ENCODE measurements around the gene HPSE2.
"Not testable (repeated sequence)": the region's sequence is repeated elsewhere in the genome, so short reads cannot be mapped to it uniquely, and the experiment has no call there.

Gene HPSE2

DNA sequence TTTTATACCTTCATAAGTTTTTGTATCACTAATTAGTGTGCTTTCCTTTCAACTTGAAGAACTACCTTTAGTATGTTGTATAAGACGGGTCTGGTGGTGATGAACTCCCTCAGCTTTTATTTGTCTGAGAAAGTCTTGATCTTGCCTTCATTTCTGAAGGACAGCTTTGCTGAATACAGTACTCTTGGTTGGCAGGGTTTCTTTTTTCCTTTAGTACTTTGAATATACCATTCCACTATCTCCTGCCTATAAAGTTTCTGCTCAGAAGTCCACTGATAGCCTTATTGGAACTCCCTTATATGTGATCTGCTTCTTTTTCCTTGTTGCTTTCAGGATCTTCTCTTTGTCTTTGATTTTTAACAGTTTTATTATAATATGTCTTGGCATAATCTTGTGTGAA is 230.9 kb downstream of the HPSE2 start:
- H3K27ac ChIP-seq: no peak overlapping the region
- TF ChIP-seq, protein P1, sequence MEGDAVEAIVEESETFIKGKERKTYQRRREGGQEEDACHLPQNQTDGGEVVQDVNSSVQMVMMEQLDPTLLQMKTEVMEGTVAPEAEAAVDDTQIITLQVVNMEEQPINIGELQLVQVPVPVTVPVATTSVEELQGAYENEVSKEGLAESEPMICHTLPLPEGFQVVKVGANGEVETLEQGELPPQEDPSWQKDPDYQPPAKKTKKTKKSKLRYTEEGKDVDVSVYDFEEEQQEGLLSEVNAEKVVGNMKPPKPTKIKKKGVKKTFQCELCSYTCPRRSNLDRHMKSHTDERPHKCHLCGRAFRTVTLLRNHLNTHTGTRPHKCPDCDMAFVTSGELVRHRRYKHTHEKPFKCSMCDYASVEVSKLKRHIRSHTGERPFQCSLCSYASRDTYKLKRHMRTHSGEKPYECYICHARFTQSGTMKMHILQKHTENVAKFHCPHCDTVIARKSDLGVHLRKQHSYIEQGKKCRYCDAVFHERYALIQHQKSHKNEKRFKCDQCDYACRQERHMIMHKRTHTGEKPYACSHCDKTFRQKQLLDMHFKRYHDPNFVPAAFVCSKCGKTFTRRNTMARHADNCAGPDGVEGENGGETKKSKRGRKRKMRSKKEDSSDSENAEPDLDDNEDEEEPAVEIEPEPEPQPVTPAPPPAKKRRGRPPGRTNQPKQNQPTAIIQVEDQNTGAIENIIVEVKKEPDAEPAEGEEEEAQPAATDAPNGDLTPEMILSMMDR (conservative IDR thresholded peaks at IDR 0.05): no peak
- no peak for TF ChIP-seq ZFX (IDR thresholded peaks at IDR 0.05)

DNA sequence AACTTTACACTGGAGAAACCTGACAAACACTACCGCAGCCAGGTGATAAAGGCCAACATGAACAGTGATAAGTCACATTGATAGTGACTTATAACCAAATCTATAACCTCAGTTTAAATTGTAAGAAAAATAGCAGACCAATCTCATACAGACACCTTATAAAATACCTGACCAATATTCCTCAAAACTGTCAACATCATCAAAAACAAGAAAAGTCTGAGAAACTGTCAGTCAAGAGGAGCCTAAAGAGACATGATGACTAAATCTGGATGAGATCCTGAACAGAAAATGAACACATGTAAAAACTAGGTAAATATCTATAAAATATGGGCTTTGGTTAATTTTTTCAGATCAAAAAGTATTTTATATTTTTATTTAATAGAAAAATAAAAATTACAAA is 233.3 kb downstream of the HPSE2 start:
- no peak for TF ChIP-seq ZFX (IDR thresholded peaks at IDR 0.05)
- TF ChIP-seq, protein P1 (conservative IDR thresholded peaks at IDR 0.05): no peak
- H3K27ac ChIP-seq: no peak overlapping the region

DNA sequence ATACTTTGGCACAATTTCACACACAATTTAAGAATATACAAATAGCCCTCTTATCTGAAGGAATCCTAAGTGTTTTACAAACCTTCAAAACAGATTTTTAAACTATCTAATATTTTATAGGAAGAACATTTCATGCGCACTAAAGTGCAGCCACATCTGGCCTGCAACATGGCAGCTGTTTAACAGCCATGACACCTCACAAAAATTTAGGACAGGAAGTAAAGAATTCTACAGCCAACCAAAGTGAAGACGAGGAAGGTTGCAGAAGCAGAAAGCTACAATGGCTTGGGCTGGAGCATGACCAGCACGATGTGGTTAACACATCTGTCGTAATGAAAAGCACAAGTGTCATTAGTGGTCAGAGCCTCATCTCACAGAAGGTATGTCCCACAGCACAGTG is 238.1 kb downstream of the HPSE2 start:
- no peak for TF ChIP-seq ZFX (IDR thresholded peaks at IDR 0.05)
- TF ChIP-seq, protein P1 (conservative IDR thresholded peaks at IDR 0.05): no peak
- H3K27ac ChIP-seq: no peak overlapping the region

DNA sequence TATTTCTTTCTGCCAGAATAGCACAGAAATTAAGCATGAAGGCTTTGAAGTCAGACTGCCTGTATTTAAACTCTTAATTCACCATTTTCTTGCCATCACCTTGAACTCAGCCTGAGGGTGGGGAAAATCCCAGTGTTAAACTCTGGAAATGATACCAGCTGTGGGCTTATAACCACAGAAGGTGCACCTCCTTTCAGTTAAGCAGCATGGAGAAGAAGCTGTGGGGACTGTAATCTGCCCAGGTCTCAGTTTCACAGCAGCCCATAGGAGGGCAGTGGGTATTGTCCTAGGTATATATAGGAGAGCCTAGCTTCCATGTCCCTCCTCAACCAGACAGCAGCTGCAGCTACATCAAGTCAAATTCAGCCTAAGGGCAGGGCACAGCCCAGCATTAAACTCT is 241.6 kb downstream of the HPSE2 start:
- TF ChIP-seq, protein P1 (conservative IDR thresholded peaks at IDR 0.05): no peak
- TF ChIP-seq ZFX (IDR thresholded peaks at IDR 0.05): no peak
- H3K27ac ChIP-seq: no peak overlapping the region

DNA sequence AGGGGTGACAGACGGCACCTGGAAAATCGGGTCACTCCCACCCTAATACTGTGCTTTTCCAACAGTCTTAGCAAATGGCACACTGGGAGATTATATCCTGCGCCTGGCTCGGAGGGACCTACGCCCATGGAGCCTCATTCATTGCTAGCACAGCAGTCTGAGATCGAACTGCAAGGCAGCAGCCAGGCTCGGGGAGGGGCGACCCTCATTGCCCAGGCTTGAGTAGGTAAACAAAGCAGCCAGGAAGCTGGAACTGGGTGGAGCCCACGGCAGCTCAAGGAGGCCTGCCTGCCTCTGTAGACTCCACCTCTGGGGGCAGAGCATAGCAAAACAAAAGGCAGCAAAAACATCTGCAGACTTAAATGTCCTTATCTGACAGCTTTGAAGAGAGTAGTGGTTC is 251.9 kb downstream of the HPSE2 start:
- H3K27ac ChIP-seq: not testable (repeated sequence)

DNA sequence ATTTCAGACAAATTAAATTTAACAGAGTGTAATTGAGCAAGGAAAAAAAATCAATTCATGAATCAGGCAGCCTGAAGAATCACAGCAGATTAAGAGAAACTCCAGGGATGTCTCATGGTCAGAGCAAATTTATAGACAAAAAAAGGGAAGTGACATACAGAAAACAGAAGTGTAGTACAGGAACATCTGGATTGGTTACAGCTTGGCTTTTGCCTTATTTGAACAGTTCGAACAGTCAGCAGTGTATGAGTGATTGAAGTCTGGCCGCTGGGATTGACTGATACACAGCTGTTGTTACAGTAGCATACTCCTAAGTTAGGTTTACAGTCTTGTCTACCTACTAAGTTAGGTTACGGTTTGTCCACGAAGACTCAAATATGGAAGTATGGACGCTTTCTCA is 255.3 kb downstream of the HPSE2 start:
- H3K27ac ChIP-seq: no peak overlapping the region
- TF ChIP-seq, protein P1 (conservative IDR thresholded peaks at IDR 0.05): no peak
- TF ChIP-seq ZFX (IDR thresholded peaks at IDR 0.05): no peak

DNA sequence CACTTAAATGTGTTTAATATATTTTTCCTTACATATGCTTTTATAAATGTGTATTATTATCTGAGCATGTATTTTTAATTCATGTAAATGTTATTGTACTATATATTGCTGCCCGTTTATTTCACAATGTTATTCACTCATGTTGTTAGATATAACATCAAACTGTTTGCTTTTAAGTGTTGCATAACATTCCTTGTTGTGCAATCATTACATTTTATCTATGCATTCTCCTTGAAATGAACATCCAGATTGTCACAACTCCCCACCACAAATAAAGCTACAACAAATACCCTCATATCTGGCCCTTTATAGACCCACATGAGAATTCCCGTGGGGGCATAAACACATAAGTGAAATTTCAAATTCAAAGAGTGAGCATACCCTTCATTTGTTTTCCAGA is 264.2 kb downstream of the HPSE2 start:
- TF ChIP-seq, protein P1 (conservative IDR thresholded peaks at IDR 0.05): no peak
- TF ChIP-seq ZFX (IDR thresholded peaks at IDR 0.05): no peak

DNA sequence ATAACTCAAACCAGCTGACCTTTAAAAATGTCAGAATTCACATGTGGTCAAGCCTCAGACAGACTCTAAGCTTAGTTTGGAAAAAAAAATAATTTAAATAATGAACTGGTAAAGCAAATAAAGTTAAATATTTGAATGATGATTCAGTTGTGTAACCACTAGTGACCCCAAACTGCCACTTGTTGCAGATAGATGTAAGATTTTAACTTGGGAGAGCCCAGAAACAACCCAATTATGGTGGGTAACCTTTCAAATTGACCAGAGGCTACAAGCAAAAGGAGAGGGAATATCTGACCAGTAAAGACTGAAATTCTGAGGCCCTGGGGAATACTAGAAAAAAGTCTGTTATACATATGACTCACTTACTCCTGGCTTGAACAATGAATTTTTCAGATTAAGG is 268.1 kb downstream of the HPSE2 start:
- TF ChIP-seq, protein P1 (conservative IDR thresholded peaks at IDR 0.05): no peak
- H3K27ac ChIP-seq: no peak overlapping the region

More for the DNA sequence above, 264.2 kb downstream of the HPSE2 start:
- H3K27ac ChIP-seq: no peak overlapping the region

Data from C4-2B (cell line).